Posterior vena cava (tissue), 2 donors: ENCODE measurements around the gene DLX2. TPM values are rescaled to one million over a fixed set of nuclear protein-coding genes. Genes with fewer than 3 reads are reported as not detected.
"Not testable (repeated sequence)": the region's sequence is repeated elsewhere in the genome, so short reads cannot be mapped to it uniquely, and the experiment has no call there.

ENCODE experiments used
- DNase-seq: peaks from one replicate; pipeline ENCODE4 v3.0.0-alpha.2; 2020; ENCODE audit warnings: low spot score
- intact Hi-C, 2 donors: fragments of 100-400 bp; cut with DNase I; formaldehyde crosslinking; loops; one replicate each; pipeline versions ENCODE4 v1.14.1 to v1.14.2; 2022 to 2023
- total RNA-seq, 2 donors: library from RNA; stranded (reverse); fragmentation: NEBNext Ultra II Directional; extraction: Animal tissue kit (Norgen Biotek cat#: 25700); gene quantifications; one replicate each; pipeline ENCODE4 v1.2.1, GENCODE V29; 2021
- donor health status: DM: yes; HTN: yes; CAD: no.
- donor health status: DM: yes; HTN: yes; CAD: no.

The DLX2 gene
- total RNA-seq, 2 donors from 2014 or later, result not detected

GRCh38 chr2:172065111-172065510, 37.6 kb downstream of the DLX2 start:
- DNase-seq, result no peak
- intact Hi-C loops, result no loop called here

GRCh38 chr2:172063446-172063845, 39.3 kb downstream of the DLX2 start:
- DNase-seq, result no peak
- intact Hi-C loops, result no loop called here

DNA sequence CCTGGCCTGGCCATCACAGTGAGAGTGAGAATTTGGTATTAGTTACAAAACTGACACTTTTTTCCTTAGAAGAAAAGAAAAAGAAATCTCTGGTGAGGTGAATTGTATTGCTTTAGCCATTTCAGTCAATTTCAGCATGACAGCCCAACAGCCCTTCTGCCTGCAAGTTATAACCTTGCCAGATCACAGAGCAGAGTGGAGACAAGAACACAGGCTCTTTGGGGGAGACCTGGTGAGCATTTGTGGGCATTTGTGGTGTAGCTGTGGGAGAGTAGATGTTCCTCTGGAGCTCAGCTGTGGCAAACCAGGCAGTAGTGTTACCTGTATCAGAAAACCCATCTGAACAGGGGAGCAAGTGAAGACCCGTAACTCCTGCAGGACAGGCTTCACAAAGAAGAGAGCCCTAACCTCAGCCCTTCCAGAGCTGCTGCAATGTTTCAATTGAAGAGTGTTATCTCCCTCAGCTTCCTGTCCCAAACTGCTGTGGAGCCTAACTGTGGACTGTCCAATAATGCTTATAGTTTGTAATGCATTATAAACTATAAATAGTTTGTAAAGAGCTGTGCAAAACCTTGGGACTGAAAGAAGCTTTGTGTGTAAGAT, 40.2 kb downstream of the DLX2 start:
- intact Hi-C loops, result no loop called here
- DNase-seq, result no peak

GRCh38 chr2:172060118-172060517, 42.6 kb downstream of the DLX2 start:
- intact Hi-C loops, DNase-seq: not testable (repeated sequence)

- DNase-seq, result no peak
- intact Hi-C loops, result no loop called here
Observed at GRCh38 chr2:172058660-172059059, 44.0 kb downstream of the DLX2 start.

DNA sequence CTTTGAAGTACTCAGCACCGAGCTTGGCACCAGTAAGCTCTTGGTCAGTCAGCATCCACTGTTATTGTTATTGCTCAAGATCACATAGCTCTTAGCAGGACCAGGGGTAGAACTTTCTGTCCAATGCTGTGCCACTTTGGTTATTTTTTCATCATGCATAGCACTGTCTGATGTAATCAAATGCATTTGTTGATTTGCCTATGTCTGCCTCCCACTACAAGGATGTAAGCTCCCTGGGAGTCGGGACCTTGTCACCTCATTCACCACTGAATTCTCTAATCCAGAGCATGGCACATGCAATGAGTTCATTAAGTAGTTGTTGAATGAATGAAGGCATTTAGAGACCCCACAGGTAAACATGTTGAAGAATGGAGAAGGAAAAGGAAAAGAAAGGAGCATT, 46.4 kb downstream of the DLX2 start:
- intact Hi-C loops, result no loop called here
- DNase-seq, result no peak

DNA sequence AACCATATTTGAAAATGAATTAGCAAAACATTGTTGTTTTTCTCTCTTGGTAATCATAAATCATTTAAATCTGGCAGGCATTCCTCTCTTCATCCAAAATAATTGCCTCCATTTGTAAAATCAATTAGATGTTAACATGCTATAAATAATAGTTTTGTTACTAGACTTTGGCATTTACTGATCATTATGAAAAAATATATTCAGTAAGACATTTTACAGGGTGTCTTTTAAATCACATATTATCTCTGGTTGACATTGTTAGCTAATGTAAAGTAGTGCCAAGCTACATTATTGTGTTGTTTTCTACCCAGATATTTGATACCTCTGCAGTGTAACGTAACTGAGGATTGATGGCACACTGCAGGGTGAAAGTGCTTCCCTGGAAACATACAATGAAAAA, 49.2 kb downstream of the DLX2 start:
- intact Hi-C loops, result no loop called here
- no peak for DNase-seq

DNA sequence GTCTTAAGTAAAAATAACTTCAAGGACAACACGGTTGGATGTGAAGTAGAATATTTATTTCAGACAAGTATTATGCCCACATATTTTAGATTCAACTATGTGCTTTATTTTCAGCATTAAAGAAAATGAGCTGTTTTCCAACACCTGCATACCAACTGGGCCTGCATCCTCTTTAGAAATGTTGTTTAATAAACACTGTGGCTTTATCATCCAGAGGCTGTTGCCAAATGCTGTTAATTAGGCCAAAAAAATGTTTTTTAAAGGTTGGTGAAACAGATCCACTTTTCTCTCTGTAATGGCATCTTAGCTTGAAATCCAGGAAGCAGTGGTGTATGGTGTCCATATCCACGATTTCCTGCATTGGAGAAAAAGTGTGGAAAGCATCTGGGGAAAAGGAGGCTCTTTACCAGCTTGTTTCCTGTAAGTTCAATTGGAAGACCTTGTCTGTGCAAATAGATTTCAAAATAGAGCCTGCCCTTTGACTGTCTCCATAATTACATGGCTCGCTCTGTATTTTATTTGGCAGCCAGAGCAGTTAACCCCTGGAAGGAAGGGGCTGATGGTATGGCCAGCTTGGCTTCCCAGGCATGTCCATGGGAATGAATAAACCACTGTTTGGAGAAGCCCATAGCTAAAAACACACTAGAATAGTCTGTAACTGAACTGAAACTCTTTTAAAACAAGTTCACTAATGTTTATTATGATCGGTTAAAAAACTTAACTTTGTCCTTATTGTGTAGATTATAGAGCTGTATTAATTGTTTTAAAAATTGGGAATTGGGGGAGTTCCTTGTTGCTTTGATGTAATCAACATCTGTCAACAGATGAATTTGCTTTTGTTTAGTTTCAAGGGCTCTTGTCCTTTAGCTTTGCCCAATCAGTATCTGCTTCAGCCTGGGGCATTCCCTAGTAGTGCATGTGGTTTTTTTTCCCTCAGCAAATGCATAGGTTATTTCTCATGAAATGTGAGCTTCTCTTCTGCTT, 50.4 kb downstream of the DLX2 start:
- intact Hi-C loops, result no loop called here
- no peak for DNase-seq

DNA sequence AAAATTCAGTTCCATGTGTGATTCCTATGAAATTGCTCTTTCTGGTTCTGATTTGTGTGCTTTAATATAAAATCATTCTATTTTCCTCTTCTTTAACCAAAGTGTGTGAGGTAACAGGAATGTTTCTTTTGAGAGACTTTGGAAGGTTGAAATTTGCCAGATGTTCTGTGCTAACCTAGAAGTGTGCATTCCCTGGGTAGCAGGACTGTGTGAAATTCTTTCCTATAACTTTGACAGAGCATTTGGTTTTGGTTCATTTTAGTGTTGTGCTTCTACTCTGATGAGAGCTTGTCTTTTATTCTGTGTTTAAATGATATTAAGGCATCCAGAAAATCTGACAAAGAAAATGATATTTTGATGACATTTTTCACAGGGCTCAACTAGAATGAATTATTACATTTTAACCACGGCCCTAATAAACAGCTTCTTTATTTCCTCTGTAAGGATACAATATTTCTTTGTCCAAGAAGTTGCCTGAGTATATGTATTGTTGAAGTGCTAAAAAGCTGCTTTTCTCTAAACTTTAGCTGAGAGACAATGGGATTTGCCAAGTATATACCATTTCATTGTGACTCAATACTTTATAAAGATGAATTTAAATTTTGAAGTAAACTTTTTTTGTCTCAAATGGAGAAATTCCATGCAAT, 52.1 kb downstream of the DLX2 start:
- intact Hi-C loops, result no loop called here
- DNase-seq, result no peak

DNA sequence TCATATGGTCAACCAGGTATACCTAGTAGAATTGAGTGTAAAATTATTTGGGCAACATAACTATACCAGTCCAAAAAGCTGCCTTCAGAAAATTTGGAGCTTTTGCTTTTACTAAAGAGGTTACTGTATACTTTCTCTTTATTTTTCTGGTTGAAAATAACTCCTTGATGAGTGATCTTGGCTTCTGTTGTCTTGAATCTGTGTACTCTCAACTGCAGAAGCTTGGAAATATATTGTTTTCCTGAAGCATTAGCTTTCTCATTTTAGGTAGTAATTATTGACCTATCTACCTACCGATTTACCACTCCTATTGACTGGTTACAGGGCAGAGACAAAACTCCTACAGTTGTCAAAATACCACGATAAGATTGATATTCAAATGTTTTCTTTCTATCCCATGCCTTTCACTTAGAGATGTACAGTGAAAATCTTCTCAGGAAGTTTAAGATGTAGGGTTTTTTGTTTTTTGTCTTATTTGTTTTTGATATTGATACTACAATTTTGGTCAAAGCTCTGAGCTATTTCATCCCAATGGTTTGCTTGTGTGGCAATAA, 53.1 kb downstream of the DLX2 start:
- DNase-seq, result no peak
- intact Hi-C loops, result no loop called here

Other genes starting within 250 kb of the DLX2 start
- gene SLC25A12, start 208.7 kb downstream of the DLX2 start, total RNA-seq, result 10 to 100 TPM; 34.7 to 35.4 TPM
- gene HAT1, start 180.4 kb downstream of the DLX2 start, total RNA-seq, result 10 to 100 TPM; 29.1 to 42.5 TPM
- 1 to 10 TPM; 3.5 to 6.5 TPM for gene METAP1D, start 102.9 kb downstream of the DLX2 start, total RNA-seq
- gene DLX1, start 17.4 kb downstream of the DLX2 start, total RNA-seq, result not detected